ENCODE data around the gene RABGAP1.

Gene RABGAP1

DNA sequence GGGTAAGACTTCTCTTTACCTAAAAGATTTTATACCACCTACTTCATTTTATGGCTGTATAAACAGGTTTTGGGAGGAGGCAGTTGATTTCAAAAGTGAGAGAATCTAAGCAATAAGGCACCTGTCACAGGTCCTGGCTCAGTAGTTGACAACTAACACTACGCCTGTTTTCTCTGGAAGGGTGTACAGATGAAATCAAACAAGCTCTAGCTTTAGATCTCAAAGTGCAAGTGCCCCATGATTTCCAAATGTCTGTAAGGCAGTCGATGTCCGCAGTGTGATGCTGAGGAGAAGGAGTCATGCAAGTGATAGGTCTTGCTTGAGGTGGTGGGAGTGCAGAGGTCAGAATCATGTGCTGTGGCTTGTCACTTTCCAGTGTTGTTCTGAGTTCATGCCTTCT lies 158.7 kb downstream of the RABGAP1 start:
- Histone ChIP-seq H3K27me3 (ENCODE audit: insufficient read depth, low read length) (no peaks in the 10 kb centered on the region), H3K4me1 (ENCODE audit: insufficient read depth, low read length) (peaks cover 20% of the 10 kb centered on the region), H3K27ac (ENCODE audit: low read depth, low read length) (no peak overlapping the region), H3K9ac (ENCODE audit: low read depth, low read length) (no peak overlapping the region), H3K9me3 (ENCODE audit: insufficient read depth, low read depth, low read length) (no peaks in the 10 kb centered on the region), H3K36me3 (ENCODE audit: insufficient read depth, low read length) (peaks cover 88% of the 10 kb centered on the region), H3K4me3 (ENCODE audit: low read length) (no peak overlapping the region)
- WGBS = 96% methylated on average over 3 of the region's 3 CpGs

DNA sequence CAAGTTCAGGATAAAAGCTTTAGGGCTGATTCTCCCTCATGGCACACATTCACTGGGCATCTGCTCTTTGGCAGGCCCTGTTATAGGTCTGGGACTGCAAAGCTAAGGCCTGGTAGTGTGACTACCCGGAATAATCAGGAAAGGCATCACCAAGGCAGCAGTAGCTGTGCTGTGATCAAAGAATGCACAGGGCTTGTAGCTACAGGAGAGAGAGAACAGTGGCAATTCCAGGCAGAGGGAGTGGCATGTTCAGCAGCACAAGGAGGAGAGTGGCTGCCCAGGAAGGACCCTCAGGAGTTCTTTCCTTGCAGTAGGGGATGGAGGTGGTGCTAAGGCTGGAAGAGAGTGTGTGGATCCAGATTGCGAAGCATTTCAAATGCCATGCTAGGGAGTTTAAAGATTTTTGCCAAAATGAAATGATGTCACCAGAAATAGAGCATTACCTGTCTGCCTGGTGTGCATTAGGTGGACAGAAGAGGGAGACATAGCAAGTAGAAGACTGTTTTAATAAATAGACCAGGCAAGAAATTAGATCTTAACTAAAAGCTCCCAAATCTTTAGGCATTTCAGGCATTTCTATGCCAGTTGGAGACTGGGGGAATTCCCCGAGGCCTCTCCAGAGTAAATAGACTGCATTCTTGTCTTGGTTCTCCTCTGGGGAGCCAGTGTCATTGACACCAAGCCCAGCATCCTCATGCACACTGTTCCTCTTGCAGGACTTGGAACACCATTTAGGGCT lies 161.7 kb downstream of the RABGAP1 start:
- Histone ChIP-seq H3K27ac (ENCODE audit: low read depth, low read length) (peak overlapping the region; percentile 3; the same call in 1 of the 2 replicates), H3K9ac (ENCODE audit: low read depth, low read length) (no peak overlapping the region), H3K36me3 (ENCODE audit: insufficient read depth, low read length) (peaks cover 87% of the 10 kb centered on the region), H3K4me3 (ENCODE audit: low read length) (no peak overlapping the region), H3K4me1 (ENCODE audit: insufficient read depth, low read length) (peaks cover 13% of the 10 kb centered on the region), H3K27me3 (ENCODE audit: insufficient read depth, low read length) (no peaks in the 10 kb centered on the region), H3K9me3 (ENCODE audit: insufficient read depth, low read depth, low read length) (no peaks in the 10 kb centered on the region)
- 80% methylated on average over 3 of the region's 3 CpGs for WGBS

DNA sequence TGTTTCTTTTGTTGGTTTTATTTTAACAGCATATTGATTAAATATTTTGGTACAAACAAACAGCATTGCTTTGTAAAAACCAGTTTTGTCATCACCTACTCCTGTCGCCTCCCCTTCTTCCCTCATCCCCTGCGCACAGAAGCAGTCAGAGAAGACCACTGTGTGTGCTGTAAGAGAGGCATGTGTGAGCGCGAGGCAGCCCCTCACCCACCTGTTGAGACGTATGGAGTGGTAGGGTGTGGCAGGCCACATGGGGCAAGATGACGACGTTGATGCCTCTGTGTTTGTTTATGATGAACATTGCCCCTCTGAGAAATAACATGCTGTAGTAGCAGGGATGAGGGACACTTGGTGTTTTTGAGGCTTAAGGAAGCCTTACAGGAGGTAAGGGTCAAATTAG lies 164.0 kb downstream of the RABGAP1 start:
- 0 out of 2 replicates have a peak, but pooled peaks cover 3% of the 10 kb centered on the region for H3K4me1 ChIP-seq (ENCODE audit: insufficient read depth, low read length)
- H3K27ac ChIP-seq (ENCODE audit: low read depth, low read length) = no peak overlapping the region
- H3K36me3 ChIP-seq (ENCODE audit: insufficient read depth, low read length) = peaks cover 86% of the 10 kb centered on the region
- H3K4me3 ChIP-seq (ENCODE audit: low read length) = no peak overlapping the region
- no peak overlapping the region for H3K9ac ChIP-seq (ENCODE audit: low read depth, low read length)
- no peaks in the 10 kb centered on the region for H3K27me3 ChIP-seq (ENCODE audit: insufficient read depth, low read length)
- no peaks in the 10 kb centered on the region for H3K9me3 ChIP-seq (ENCODE audit: insufficient read depth, low read depth, low read length)
- WGBS = 92% methylated on average over 7 of the region's 7 CpGs

DNA sequence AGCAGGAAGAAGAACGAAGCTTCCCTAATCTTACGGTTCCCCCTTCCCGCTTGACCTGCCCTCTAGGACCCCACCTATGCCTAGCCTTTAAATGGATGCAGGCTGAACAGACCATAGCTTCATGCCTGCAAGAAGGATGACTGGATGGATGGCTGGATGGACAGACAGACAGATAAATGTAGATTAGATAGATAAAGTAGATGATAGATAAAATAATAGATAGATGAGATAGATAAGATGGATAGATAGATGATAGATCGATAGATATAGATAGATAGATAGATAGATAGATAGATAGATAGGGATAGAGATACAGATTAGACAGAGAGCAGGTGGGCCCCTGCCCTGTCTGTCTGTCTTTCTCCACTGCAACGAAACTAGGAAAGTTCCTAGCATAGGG lies 164.7 kb downstream of the RABGAP1 start:
- Histone ChIP-seq H3K36me3 (ENCODE audit: insufficient read depth, low read length) (peaks cover 87% of the 10 kb centered on the region), H3K4me1 (ENCODE audit: insufficient read depth, low read length) (0 out of 2 replicates have a peak, but pooled peaks cover 3% of the 10 kb centered on the region), H3K9ac (ENCODE audit: low read depth, low read length) (no peak overlapping the region), H3K4me3 (ENCODE audit: low read length) (no peak overlapping the region), H3K27ac (ENCODE audit: low read depth, low read length) (no peak overlapping the region), H3K9me3 (ENCODE audit: insufficient read depth, low read depth, low read length) (no peaks in the 10 kb centered on the region), H3K27me3 (ENCODE audit: insufficient read depth, low read length) (no peaks in the 10 kb centered on the region)
- WGBS = 93% methylated on average over 5 of the region's 5 CpGs

DNA sequence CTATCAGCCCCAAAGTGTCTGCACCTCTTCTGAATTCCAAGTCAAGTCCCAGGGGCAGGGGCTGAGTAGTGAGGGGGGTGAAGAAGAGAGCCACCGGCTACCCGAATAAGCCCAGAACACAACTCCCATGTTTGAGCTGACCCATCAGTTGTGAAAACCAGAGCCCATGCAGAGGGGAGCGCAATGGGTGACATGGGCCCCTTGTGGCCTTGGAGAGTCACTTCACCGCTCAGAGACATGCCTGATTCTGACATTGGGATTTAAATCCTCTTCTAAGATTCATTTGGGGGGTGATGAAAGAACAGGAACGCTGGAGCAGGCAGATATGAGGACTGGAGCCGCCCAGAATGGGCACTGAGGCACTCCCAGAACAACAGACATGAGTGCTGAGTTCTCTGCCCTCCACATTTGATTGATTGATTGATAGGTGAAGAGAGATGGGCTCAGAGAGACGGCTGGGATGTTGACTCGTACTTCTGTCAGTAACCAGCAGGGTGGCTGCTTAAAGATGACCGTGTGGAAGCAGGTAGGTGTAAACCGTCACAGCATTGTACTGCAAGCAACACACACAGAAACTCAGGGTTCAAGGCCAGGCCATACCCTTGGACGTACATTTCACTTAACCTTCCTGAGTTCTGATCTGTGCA lies 166.9 kb downstream of the RABGAP1 start:
- H3K27ac ChIP-seq (ENCODE audit: low read depth, low read length) = no peak overlapping the region
- H3K9ac ChIP-seq (ENCODE audit: low read depth, low read length) = no peak overlapping the region
- no peaks in the 10 kb centered on the region for H3K27me3 ChIP-seq (ENCODE audit: insufficient read depth, low read length)
- H3K4me1 ChIP-seq (ENCODE audit: insufficient read depth, low read length) = no peaks in the 10 kb centered on the region
- no peak overlapping the region for H3K4me3 ChIP-seq (ENCODE audit: low read length)
- peaks cover 68% of the 10 kb centered on the region for H3K36me3 ChIP-seq (ENCODE audit: insufficient read depth, low read length)
- no peaks in the 10 kb centered on the region for H3K9me3 ChIP-seq (ENCODE audit: insufficient read depth, low read depth, low read length)
- WGBS = 90% methylated on average over 11 of the region's 11 CpGs

DNA sequence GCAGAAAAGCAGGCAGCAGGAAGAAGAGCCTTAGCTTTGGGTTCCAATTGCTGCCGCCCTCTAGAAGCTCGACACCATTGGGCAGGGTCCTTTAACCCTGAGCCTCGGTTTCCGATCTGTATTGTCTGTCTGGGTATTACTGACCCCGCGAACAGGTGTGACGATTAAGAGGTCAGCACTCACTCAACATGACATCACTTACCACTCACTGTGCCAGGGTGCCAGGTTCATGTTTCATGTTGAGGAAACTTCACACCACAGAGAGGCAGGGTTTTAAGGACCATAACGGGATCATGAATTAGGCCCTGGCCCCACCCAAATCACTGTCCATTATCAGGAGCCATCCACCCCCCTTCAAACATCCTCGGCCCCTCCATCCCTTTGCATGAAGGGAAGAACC lies 168.2 kb downstream of the RABGAP1 start:
- Histone ChIP-seq H3K27ac (ENCODE audit: low read depth, low read length) (no peak overlapping the region), H3K9me3 (ENCODE audit: insufficient read depth, low read depth, low read length) (no peaks in the 10 kb centered on the region), H3K36me3 (ENCODE audit: insufficient read depth, low read length) (peaks cover 60% of the 10 kb centered on the region), H3K27me3 (ENCODE audit: insufficient read depth, low read length) (no peaks in the 10 kb centered on the region), H3K4me3 (ENCODE audit: low read length) (no peak overlapping the region), H3K9ac (ENCODE audit: low read depth, low read length) (no peak overlapping the region), H3K4me1 (ENCODE audit: insufficient read depth, low read length) (no peaks in the 10 kb centered on the region)
- WGBS = 96% methylated on average over 9 of the region's 9 CpGs

DNA sequence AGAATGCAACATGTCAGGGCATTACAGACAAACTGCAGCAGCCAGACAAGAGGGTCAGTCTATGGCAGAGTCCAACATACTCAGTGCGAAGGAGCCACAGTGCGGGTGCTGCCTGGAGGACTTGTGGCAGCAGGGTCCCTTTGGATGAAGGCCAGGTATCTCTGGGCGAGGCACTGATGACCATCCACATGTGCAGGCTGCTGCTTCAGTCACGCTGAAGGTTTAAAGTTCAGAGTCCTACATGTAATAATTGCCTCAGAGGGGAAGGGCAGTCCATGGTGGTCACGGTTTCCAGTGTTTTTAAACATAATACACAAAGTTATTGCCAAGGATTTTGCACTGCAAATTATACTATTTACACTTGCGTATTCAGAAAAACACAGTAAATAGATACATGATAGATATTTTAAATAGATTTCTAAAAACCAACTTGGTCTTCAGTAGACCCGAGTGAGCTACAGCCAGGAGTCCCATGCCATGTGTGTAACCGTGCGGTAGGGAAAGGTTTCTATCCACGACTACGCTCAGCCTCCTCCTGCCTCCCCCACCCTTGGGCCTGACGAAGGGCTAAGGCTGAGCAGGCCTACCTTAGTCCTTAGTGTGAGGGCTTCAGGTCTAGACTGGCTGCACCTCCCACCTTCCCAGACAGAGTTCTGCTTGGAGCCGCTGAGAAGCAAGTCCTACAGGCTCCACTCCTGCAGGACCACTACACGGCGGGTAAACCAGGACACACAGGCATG lies 168.9 kb downstream of the RABGAP1 start:
- no peaks in the 10 kb centered on the region for H3K27me3 ChIP-seq (ENCODE audit: insufficient read depth, low read length)
- peaks cover 60% of the 10 kb centered on the region for H3K36me3 ChIP-seq (ENCODE audit: insufficient read depth, low read length)
- H3K9ac ChIP-seq (ENCODE audit: low read depth, low read length) = no peak overlapping the region
- no peaks in the 10 kb centered on the region for H3K4me1 ChIP-seq (ENCODE audit: insufficient read depth, low read length)
- WGBS = 96% methylated on average over 14 of the region's 15 CpGs
- H3K27ac ChIP-seq (ENCODE audit: low read depth, low read length) = no peak overlapping the region
- H3K9me3 ChIP-seq (ENCODE audit: insufficient read depth, low read depth, low read length) = no peaks in the 10 kb centered on the region
- no peak overlapping the region for H3K4me3 ChIP-seq (ENCODE audit: low read length)

DNA sequence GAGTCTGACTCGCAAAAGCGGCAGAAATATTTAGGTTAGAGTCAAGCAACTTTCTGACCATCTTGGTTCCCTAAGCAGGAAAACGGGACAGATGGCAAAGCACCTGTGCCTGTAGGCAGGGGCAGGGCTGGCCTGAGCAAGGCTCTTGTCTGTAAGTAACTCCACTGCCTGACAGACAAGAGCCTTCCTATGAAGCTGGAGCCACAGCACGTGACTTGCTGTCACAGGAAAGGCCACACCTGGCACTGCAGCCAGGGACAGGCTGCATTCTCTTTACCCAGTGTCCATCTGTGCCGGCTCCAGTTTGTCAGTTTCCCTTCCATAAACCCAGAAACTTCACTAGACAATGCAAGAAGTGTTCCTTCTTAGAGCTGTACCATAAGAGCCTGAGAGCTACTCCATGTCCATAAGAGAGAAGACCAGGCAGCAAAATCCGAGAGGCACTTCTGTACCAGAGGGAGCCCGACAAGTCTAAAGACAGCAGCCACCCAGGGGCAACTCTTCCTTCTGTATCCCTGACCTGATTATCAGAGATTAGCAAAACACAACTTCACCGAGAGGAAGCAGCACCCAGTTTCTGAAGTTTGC lies 170.7 kb downstream of the RABGAP1 start:
- Histone ChIP-seq H3K27ac (ENCODE audit: low read depth, low read length) (no peak overlapping the region), H3K9me3 (ENCODE audit: insufficient read depth, low read depth, low read length) (no peaks in the 10 kb centered on the region), H3K4me3 (ENCODE audit: low read length) (no peak overlapping the region), H3K4me1 (ENCODE audit: insufficient read depth, low read length) (no peaks in the 10 kb centered on the region), H3K36me3 (ENCODE audit: insufficient read depth, low read length) (peaks cover 60% of the 10 kb centered on the region), H3K27me3 (ENCODE audit: insufficient read depth, low read length) (no peaks in the 10 kb centered on the region), H3K9ac (ENCODE audit: low read depth, low read length) (no peak overlapping the region)
- WGBS = 93% methylated on average over 8 of the region's 8 CpGs

DNA sequence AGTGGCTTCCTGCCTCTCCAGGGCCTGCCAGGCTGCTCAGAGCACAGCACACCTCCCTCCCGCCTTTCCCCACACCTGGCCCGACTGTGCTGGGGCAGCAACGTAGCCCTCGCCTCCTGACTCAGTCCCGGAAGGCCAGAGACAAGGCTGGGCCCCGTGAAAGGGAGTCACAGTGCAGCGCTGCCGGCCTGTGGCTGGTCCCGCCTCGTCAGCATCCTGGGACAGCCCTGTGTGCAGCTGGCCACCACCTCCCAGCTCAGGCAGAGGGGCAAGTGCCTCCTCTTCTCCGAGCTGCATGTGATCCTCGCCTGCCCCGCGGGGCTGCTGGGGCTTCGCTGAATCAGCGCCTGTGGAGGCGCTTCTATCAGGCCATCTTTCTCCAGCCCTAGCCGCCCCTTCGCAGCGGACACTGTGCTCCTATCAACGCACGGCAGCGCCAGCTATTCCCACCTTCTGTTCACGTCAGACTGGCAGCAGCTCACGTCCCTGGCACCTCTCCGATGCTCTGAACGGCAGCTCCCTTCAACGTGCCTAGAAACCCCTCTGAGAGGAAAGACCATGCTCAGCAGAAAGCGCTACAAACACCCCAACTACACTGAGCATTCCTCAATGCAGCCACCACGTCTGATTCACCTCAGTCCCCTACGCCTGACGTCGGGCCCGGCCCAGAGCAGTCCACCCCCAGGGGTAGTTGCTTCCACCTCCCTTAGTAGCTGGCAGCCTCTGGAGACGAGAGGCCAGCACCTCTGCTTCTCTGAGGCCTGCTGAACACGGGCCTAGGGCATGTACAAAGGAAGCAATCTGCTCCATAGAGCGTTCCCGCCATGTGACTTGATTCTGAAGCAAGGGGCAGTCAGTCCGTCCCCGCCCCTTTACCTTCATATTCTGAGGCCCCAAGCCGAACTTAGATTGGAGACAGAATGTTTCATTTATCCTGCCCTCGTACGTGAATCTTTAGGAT lies 171.5 kb downstream of the RABGAP1 start:
- Histone ChIP-seq H3K27me3 (ENCODE audit: insufficient read depth, low read length) (no peaks in the 10 kb centered on the region), H3K9me3 (ENCODE audit: insufficient read depth, low read depth, low read length) (no peaks in the 10 kb centered on the region), H3K4me1 (ENCODE audit: insufficient read depth, low read length) (no peaks in the 10 kb centered on the region), H3K4me3 (ENCODE audit: low read length) (no peak overlapping the region), H3K9ac (ENCODE audit: low read depth, low read length) (peak overlapping the region; percentile 0; the same call in 1 of the 2 replicates), H3K27ac (ENCODE audit: low read depth, low read length) (peak overlapping the region; percentile 41), H3K36me3 (ENCODE audit: insufficient read depth, low read length) (peaks cover 53% of the 10 kb centered on the region)
- 88% methylated on average over 43 of the region's 43 CpGs for WGBS

DNA sequence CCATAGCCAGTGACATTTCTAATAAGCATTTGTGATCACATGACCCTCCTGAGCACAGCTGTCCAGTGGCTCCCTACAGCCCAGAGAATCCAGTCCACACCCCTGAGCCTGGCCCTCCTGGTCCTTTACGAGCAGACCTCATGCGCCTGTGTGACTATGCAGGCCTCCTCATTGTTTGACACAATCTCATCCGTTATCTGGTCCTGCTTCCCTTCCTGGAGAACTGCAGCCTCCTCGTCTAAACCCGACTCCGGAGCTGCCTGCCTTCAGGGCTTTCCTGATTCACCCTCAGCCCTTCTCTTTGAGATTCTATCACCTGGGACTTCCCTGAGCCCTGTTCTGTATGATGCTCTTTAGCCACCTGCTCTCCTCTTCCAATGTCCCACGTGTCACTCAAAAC lies 172.4 kb downstream of the RABGAP1 start:
- H3K27ac ChIP-seq (ENCODE audit: low read depth, low read length) = no peak overlapping the region
- H3K4me3 ChIP-seq (ENCODE audit: low read length) = no peak overlapping the region
- no peaks in the 10 kb centered on the region for H3K27me3 ChIP-seq (ENCODE audit: insufficient read depth, low read length)
- H3K36me3 ChIP-seq (ENCODE audit: insufficient read depth, low read length) = peaks cover 46% of the 10 kb centered on the region
- no peaks in the 10 kb centered on the region for H3K4me1 ChIP-seq (ENCODE audit: insufficient read depth, low read length)
- WGBS = 92% methylated on average over 7 of the region's 7 CpGs
- no peak overlapping the region for H3K9ac ChIP-seq (ENCODE audit: low read depth, low read length)
- no peaks in the 10 kb centered on the region for H3K9me3 ChIP-seq (ENCODE audit: insufficient read depth, low read depth, low read length)
